Measurements from ENCODE around the gene ACAN. TPM values are rescaled to one million over a fixed set of nuclear protein-coding genes. Genes with fewer than 3 reads are reported as not detected.

ACAN gene
- total RNA-seq, 2 experiments from 2014 or later = not detected

DNA sequence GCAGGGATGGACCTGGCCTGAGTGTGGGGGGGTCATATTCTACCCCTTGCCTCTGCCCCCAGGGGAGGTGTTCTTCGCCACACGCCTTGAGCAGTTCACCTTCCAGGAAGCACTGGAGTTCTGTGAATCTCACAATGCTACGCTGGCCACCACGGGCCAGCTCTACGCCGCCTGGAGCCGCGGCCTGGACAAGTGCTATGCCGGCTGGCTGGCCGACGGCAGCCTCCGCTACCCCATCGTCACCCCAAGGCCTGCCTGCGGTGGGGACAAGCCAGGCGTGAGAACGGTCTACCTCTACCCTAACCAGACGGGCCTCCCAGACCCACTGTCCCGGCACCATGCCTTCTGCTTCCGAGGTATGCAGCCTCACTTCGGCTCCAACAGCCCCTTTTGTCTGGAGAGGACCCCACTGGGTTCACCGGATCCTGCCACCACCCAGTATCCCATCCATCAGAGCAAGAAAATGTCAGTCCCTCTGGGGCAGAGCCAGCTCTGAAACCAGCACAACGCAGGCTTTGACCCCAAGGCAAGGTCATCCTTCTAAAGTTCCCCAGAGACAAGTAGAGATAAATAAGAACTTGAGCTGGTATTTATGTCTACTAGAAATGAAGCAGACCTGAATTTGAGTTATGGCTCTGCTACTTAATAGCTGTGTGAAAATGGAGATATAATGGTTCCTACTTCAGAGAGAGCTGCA, 46.3 kb downstream of the ACAN start:
- ChIA-PET CTCF (interaction anchor here (0.6 kb wide), 1 partner anchor 55 kb away, joined by 3 read pairs; no protein-coding TSS in a partner anchor), POLR2A (no interaction called here)
- Mint-ChIP-seq H3K36me3 (ENCODE audit: low read depth) (no peaks in the 10 kb centered on the region), H3K27me3 (peaks cover 7% of the 10 kb centered on the region), H3K9me3 (peaks cover 5% of the 10 kb centered on the region), H3K27ac (no peak overlapping the region), H3K4me1 (ENCODE audit: low read depth) (peaks cover 8% of the 10 kb centered on the region), H3K4me3 (no peak overlapping the region)
- no peak for DNase-seq
- TF ChIP-seq CTCF (IDR thresholded peaks at IDR 0.05) = no peak
- ATAC-seq = no peak
- intact Hi-C loops (cut with micrococcal nuclease) = no loop called here

GRCh38 chr15:88852476-88852875, 49.2 kb downstream of the ACAN start:
- Mint-ChIP-seq H3K4me1 (ENCODE audit: low read depth) (no peaks in the 10 kb centered on the region), H3K36me3 (ENCODE audit: low read depth) (no peaks in the 10 kb centered on the region), H3K27ac (no peak overlapping the region), H3K4me3 (no peak overlapping the region), H3K9me3 (peaks cover 11% of the 10 kb centered on the region), H3K27me3 (peaks cover 7% of the 10 kb centered on the region)
- no peak for DNase-seq
- no peak for TF ChIP-seq CTCF (IDR thresholded peaks at IDR 0.05)
- POLR2A ChIA-PET = no interaction called here
- intact Hi-C loops (cut with micrococcal nuclease) = no loop called here
- CTCF ChIA-PET = no interaction called here
- ATAC-seq = no peak

DNA sequence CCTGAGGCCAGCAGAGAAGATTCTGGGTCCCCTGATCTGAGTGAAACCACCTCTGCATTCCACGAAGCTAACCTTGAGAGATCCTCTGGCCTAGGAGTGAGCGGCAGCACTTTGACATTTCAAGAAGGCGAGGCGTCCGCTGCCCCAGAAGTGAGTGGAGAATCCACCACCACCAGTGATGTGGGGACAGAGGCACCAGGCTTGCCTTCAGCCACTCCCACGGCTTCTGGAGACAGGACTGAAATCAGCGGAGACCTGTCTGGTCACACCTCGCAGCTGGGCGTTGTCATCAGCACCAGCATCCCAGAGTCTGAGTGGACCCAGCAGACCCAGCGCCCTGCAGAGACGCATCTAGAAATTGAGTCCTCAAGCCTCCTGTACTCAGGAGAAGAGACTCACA, 55.7 kb downstream of the ACAN start:
- peaks cover 8% of the 10 kb centered on the region for H3K9me3 Mint-ChIP-seq
- DNase-seq (no peak), ATAC-seq (no peak)
- H3K36me3 Mint-ChIP-seq (ENCODE audit: low read depth) = no peaks in the 10 kb centered on the region
- no peaks in the 10 kb centered on the region for H3K27me3 Mint-ChIP-seq
- intact Hi-C loops (cut with micrococcal nuclease) = no loop called here
- no peak for TF ChIP-seq CTCF (IDR thresholded peaks at IDR 0.05)
- ChIA-PET POLR2A (no interaction called here), CTCF (no interaction called here)
- H3K4me3 Mint-ChIP-seq = no peak overlapping the region
- H3K4me1 Mint-ChIP-seq (ENCODE audit: low read depth) = no peaks in the 10 kb centered on the region
- H3K27ac Mint-ChIP-seq = no peak overlapping the region

DNA sequence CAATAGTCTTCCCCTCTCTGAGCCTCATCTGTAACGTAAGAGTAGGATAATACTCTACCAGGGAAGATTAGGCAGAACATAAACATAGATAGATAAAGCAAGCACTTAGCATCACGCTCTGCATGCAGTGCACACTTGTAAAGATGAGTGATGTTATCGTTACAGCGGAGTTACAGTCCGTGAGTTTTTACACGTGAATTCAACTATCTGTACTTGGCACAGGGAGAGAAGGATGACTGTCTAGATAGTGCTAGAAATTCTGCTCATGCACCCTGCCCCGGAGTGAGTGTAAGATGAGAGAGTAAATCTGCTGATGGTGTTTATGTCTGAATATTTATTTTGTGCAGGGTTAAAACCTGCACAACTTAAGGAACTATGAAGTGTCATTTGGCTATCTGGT, 56.3 kb downstream of the ACAN start:
- ATAC-seq (no peak), DNase-seq (no peak)
- no peak for TF ChIP-seq CTCF (IDR thresholded peaks at IDR 0.05)
- H3K4me1 Mint-ChIP-seq (ENCODE audit: low read depth) = no peaks in the 10 kb centered on the region
- ChIA-PET POLR2A (no interaction called here), CTCF (no interaction called here)
- H3K4me3 Mint-ChIP-seq = no peak overlapping the region
- no peak overlapping the region for H3K27ac Mint-ChIP-seq
- H3K27me3 Mint-ChIP-seq = no peaks in the 10 kb centered on the region
- peaks cover 6% of the 10 kb centered on the region for H3K9me3 Mint-ChIP-seq
- intact Hi-C loops (cut with micrococcal nuclease) = no loop called here
- H3K36me3 Mint-ChIP-seq (ENCODE audit: low read depth) = no peaks in the 10 kb centered on the region

DNA sequence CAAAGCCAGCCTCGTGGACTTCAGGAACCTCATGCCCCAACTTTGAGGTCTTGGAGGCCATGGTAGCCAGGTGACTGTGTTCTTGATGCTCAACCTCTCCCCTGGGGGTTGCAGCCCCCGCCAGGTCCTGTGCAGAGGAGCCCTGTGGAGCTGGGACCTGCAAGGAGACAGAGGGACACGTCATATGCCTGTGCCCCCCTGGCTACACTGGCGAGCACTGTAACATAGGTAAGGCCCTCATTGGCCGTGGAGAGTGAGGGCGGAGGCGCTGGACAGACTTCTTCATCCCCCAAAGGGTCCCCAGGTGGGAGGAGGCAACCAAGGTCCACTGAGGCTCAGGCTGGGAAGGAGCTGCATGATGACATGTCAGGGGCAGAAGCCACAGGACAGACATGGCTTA, 57.0 kb downstream of the ACAN start:
- Mint-ChIP-seq H3K36me3 (ENCODE audit: low read depth) (no peaks in the 10 kb centered on the region), H3K27me3 (no peaks in the 10 kb centered on the region), H3K27ac (no peak overlapping the region), H3K4me3 (no peak overlapping the region), H3K4me1 (ENCODE audit: low read depth) (no peaks in the 10 kb centered on the region), H3K9me3 (no peaks in the 10 kb centered on the region)
- no peak for TF ChIP-seq CTCF (IDR thresholded peaks at IDR 0.05)
- intact Hi-C loops (cut with micrococcal nuclease) = no loop called here
- no peak for DNase-seq
- POLR2A ChIA-PET = no interaction called here
- CTCF ChIA-PET = interaction anchor here (2.3 kb wide), 1 partner anchor 18 kb away, joined by 13 read pairs; no protein-coding TSS in a partner anchor
- ATAC-seq = no peak

Measured in activated CD8-positive, alpha-beta T cell treated with anti-CD3 and anti-CD28 coated beads for 36 hours (primary cell).